Measurements from ENCODE around the gene GLS2.
"Not testable (repeated sequence)": the region's sequence is repeated elsewhere in the genome, so short reads cannot be mapped to it uniquely, and the experiment has no call there.

The GLS2 gene

DNA sequence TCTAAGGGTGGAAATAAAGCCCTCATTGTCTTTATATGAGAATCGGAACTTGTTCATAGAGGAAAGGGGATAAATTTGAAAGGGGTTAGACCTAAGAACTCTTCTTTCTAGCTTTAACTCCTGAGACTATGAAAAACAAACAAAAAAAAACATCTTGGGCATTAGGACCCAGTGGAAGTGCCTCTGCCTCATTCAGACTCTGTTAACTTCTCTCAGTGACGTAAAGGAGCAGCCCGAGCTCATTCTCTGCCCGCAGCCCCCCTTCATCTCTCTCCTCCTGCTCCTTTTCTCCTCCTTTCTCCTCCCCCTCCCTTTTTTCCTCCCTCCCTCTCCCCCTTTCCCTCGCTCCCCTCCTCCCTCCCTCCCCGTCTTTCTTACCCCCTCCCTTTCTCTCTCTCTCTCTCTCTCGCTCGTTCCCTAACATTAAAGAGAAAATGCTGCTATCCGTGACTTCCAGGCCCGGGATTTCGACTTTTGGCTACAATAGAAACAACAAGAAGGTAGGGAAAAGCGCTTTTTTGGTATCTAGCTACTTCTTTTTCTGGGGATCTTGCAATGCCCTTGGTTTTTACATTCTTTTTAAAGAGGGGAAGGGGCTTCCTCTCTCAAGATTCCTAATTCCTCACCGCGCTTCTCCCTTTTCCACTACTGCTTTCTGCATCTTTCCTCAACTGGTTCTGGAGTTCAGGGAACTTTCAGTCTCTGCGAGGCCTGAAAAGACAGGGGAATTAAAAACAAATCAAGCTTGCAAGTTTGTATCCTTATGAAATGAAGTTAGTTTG, 33.8 kb upstream of the GLS2 start, which contains the start of gene RBMS2:
Gene RBMS2 (plus strand): TSS at position 231 of the 782 bp plus-strand sequence. CDS start 204 bp downstream, at position 435.
- peak within 1 kb of the TSS; percentile 83 for H3K4me3 ChIP-seq (ENCODE audit: low read length)
- TF ChIP-seq, protein P1, sequence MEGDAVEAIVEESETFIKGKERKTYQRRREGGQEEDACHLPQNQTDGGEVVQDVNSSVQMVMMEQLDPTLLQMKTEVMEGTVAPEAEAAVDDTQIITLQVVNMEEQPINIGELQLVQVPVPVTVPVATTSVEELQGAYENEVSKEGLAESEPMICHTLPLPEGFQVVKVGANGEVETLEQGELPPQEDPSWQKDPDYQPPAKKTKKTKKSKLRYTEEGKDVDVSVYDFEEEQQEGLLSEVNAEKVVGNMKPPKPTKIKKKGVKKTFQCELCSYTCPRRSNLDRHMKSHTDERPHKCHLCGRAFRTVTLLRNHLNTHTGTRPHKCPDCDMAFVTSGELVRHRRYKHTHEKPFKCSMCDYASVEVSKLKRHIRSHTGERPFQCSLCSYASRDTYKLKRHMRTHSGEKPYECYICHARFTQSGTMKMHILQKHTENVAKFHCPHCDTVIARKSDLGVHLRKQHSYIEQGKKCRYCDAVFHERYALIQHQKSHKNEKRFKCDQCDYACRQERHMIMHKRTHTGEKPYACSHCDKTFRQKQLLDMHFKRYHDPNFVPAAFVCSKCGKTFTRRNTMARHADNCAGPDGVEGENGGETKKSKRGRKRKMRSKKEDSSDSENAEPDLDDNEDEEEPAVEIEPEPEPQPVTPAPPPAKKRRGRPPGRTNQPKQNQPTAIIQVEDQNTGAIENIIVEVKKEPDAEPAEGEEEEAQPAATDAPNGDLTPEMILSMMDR (conservative IDR thresholded peaks at IDR 0.05; ENCODE audit: low read length), result no peak
- DNase-seq (ENCODE audit: low read depth), result peak; percentile 91

DNA sequence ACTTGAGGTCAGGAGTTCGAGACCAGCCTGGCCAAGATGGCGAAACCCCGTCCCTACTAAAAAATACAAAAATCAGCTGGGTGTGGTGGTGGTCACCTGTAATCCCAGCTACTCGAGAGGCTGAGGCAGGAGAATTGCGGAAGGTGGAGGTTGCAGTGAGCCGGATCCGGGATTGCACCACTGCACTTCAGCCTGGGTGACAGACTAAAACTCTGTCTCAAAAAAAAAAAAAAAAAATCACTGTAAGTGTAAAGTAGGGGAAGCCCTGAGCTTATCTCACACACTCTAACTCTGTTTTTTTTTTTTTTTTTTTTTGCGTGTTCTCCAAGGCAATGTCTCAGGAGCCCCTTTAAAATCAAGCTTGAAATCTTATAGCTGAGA, 33.2 kb upstream of the GLS2 start:
- H3K4me3 ChIP-seq (ENCODE audit: low read length), result peak overlapping the region; percentile 83
- DNase-seq (ENCODE audit: low read depth), result no peak
- TF ChIP-seq, protein P1 (conservative IDR thresholded peaks at IDR 0.05; ENCODE audit: low read length), result no peak

DNA sequence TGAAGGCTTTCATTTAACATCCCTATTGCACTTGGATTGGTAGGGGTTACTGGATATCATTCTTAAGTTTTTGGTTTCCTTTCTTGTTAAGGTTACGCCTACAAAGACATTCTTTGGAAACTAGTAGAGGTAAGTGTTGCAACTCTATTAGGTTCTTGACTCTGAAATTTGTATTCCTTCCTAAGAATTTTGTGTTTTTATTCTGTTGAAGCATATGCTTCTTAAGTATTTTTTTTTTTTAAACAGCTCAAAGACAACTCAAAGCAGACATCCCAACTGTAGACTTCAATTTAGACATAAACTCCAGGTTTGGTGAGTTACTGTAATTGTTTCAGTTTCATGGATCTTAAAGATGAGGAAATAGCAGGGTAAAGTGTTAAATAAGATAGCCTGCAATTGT, 32.5 kb upstream of the GLS2 start:
- TF ChIP-seq, protein P1 (conservative IDR thresholded peaks at IDR 0.05; ENCODE audit: low read length), result no peak
- H3K4me3 ChIP-seq (ENCODE audit: low read length), result no peak overlapping the region
- DNase-seq (ENCODE audit: low read depth), result peak; percentile 43

DNA sequence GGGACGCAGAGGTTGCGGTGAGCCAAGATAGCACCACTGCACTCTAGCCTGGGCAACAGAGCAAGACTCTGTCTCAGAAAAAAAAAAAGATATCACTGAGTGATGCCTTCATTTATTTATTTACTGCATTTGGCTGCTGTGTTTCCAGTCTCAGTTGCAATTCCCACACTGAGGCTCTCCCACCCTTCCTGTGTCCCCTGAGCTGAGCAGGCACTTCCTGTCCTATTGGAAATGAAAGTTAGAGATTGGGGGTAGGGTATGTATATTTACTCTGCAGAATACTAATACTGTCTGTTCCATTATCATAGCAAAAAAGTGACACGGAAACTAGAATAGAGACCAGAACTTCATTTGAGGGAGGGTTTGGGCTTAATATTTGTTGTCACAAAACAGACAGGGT, 32.1 kb upstream of the GLS2 start:
- no peak overlapping the region for H3K4me3 ChIP-seq (ENCODE audit: low read length)
- no peak for DNase-seq (ENCODE audit: low read depth)
- TF ChIP-seq, protein P1 (conservative IDR thresholded peaks at IDR 0.05; ENCODE audit: low read length), result no peak

DNA sequence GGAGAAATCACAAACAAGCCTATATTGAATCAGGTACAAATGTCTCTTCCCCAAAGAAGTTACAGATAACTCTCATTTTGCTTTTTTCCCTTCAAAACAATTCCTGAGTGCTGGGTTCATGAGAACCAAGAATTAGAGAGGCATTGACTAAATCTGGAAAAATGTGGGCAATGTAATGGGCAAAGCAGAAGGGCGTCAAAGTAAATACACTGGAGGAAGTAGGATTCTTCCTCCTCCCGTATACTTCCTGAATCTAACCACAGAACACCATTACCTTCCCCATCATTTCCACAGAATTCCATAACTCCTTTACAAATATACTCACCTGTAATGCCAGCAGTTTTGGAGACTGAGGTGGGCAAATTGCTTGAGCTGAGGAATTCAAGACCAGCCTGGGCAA, 30.6 kb upstream of the GLS2 start:
- DNase-seq (ENCODE audit: low read depth), result peak; percentile 70
- TF ChIP-seq, protein P1 (conservative IDR thresholded peaks at IDR 0.05; ENCODE audit: low read length), result no peak
- H3K4me3 ChIP-seq (ENCODE audit: low read length), result no peak overlapping the region

DNA sequence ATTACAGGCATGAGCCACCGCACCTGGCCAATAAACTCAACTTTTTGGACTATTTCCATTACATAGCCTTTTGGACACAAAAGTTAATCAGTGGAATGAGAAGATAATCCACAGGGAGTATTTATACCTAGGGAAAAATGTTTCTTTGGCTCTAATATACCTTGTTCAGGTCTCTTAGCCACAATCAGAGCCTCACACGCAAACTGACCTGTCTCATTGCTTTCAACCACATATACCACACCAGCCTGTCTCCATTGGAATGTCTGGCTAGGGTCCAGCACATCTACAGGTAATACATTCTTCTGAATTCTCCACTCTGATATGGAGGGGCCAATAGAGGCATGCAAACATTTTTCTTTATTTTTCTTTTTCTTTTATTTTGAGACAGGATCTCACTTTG, 29.9 kb upstream of the GLS2 start:
- H3K4me3 ChIP-seq (ENCODE audit: low read length), result no peak overlapping the region

DNA sequence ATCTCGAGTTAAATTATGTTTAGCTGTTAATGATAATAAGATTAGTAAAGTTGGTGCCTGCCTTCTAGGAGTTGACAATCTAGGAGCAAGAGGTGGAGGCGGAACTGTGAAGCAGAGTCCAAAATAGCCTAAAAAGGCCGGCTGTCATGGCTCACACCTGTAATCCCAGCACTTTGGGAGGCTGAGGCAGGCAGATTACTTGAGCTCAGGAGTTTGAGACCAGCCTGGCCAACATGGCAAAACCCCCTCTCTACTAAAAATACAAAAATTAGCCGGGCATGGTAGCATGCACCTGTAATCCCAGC, 26.0 kb upstream of the GLS2 start:
- H3K4me3 ChIP-seq (ENCODE audit: low read length); DNase-seq (ENCODE audit: low read depth): not testable (repeated sequence)

More for the DNA sequence above, 29.9 kb upstream of the GLS2 start:
- DNase-seq (ENCODE audit: low read depth), result no peak
- TF ChIP-seq, protein P1 (conservative IDR thresholded peaks at IDR 0.05; ENCODE audit: low read length), result no peak
